OCI-LY7 (cell line): ENCODE results near the gene IL37. TPM values are rescaled to one million over a fixed set of nuclear protein-coding genes. Genes with fewer than 3 reads are reported as not detected.

Experiments
- BruUV-seq: library from RNA; stranded (reverse); fragments of 400-500 nt; replicated peaks from 2 replicates; lab custom pipeline; 2021; lab: Mats Ljungman, UMichigan
- CTCF ChIA-PET: fragments of 300-600 bp; sonication (Branson Sonifier 250); formaldehyde crosslinking; loops from one replicate; lab custom pipeline; 2022; ENCODE audit warnings: antibody characterized with exemption; ENCODE audit not compliant: unreplicated experiment; lab: Charles Lee
- POLR2A ChIA-PET: fragments of 300-600 bp; sonication (Branson Sonifier 250); formaldehyde crosslinking; loops from one replicate; lab custom pipeline; 2022; ENCODE audit warnings: antibody characterized with exemption; lab: Charles Lee
- DNase-seq: peaks from one replicate; pipeline ENCODE4 v3.0.0-alpha.2; 2015; ENCODE audit warnings: low spot score
- H2AFZ ChIP-seq: fragments of 200-600 bp; sonication (generic), shearing (Covaris generic); 2 replicates; pipeline ENCODE4 v1.6.1; 2014; ENCODE audit warnings: mild to moderate bottlenecking, antibody characterized with exemption, low read length, moderate library complexity
- H3K27ac ChIP-seq: fragments of 200-600 bp; sonication (generic); 2 replicates; pipeline ENCODE4 v1.5.1; 2014; ENCODE audit warnings: mixed run types, low read depth, mild to moderate bottlenecking, moderate library complexity, low read length, inconsistent platforms; ENCODE audit not compliant: poor library complexity, severe bottlenecking
- H3K36me3 ChIP-seq: fragments of 200-600 bp; sonication (generic); 2 replicates; pipeline ENCODE4 v1.6.1; 2014; ENCODE audit warnings: mild to moderate bottlenecking, antibody characterized with exemption, low read length, moderate library complexity, mixed read lengths; ENCODE audit not compliant: insufficient read depth
- H3K4me1 ChIP-seq: fragments of 200-600 bp; sonication (generic); 2 replicates; pipeline ENCODE4 v1.5.1; 2014; ENCODE audit warnings: mild to moderate bottlenecking, low read length; ENCODE audit not compliant: insufficient read depth, poor library complexity, severe bottlenecking
- H3K4me2 ChIP-seq: fragments of 200-600 bp; sonication (generic); 2 replicates; pipeline ENCODE4 v1.6.1; 2014; ENCODE audit warnings: mild to moderate bottlenecking, low read length
- H3K4me3 ChIP-seq: fragments of 200-600 bp; sonication (generic); 2 replicates; pipeline ENCODE4 v1.5.1; 2014; ENCODE audit warnings: mild to moderate bottlenecking, low read depth, low read length; ENCODE audit not compliant: poor library complexity, severe bottlenecking
- H3K79me2 ChIP-seq: fragments of 200-600 bp; sonication (generic); 2 replicates; pipeline ENCODE4 v1.6.1; 2016; ENCODE audit warnings: low read depth, mild to moderate bottlenecking, low read length, moderate library complexity, mixed read lengths; ENCODE audit not compliant: insufficient read depth
- H3K9me2 ChIP-seq: fragments of 200-600 bp; sonication (generic); 2 replicates; pipeline ENCODE4 v1.6.1; 2016; ENCODE audit warnings: mild to moderate bottlenecking, low read length, mixed read lengths; ENCODE audit not compliant: insufficient read depth
- H3K9me3 ChIP-seq: fragments of 200-600 bp; sonication (generic); 2 replicates; pipeline ENCODE4 v1.6.1; 2014; ENCODE audit warnings: mild to moderate bottlenecking, mixed run types, low read length, mixed read lengths
- H4K20me1 ChIP-seq: fragments of 200-600 bp; sonication (generic); 2 replicates; pipeline ENCODE4 v1.6.1; 2014; ENCODE audit warnings: mild to moderate bottlenecking, antibody characterized with exemption, low read length, moderate library complexity, mixed read lengths; ENCODE audit not compliant: insufficient read depth
- EZH2phosphoT487 ChIP-seq: fragments of 200-600 bp; sonication (generic); IDR thresholded peaks from 2 replicates; pipeline ENCODE4 v1.6.1; 2018; ENCODE audit warnings: low read depth, borderline replicate concordance, mild to moderate bottlenecking, mixed run types, antibody characterized with exemption, low read length, moderate library complexity, mixed read lengths
- intact Hi-C: fragments of 100-400 bp; cut with micrococcal nuclease; formaldehyde crosslinking; loops from one replicate; pipeline ENCODE4 v1.10.0; 2022; ENCODE audit not compliant: unreplicated experiment
- total RNA-seq, 2 experiments: library from RNA; depleted of rRNA in 1 of 2; stranded (reverse); fragments of >200 nt in 1 of 2; shearing (Covaris generic) in 1 of 2; gene quantifications; 2 replicates each; pipeline ENCODE4 v1.2.3, GENCODE V29; 2014 to 2022
- TF ChIP-seq, protein P1 (sequence below): fragments of 200-600 bp; sonication (generic); conservative IDR thresholded peaks from 2 replicates; pipeline ENCODE4 v1.5.1; 2014; ENCODE audit warnings: mild to moderate bottlenecking, antibody characterized with exemption, low read length, moderate library complexity, mixed read lengths

The IL37 gene
- total RNA-seq, 2 experiments from 2014 or later = not detected

GRCh38 chr2:112889976-112890375 is 21.0 kb upstream of the IL37 start:
- TF ChIP-seq EZH2phosphoT487 = no peak
- TF ChIP-seq, protein P1, sequence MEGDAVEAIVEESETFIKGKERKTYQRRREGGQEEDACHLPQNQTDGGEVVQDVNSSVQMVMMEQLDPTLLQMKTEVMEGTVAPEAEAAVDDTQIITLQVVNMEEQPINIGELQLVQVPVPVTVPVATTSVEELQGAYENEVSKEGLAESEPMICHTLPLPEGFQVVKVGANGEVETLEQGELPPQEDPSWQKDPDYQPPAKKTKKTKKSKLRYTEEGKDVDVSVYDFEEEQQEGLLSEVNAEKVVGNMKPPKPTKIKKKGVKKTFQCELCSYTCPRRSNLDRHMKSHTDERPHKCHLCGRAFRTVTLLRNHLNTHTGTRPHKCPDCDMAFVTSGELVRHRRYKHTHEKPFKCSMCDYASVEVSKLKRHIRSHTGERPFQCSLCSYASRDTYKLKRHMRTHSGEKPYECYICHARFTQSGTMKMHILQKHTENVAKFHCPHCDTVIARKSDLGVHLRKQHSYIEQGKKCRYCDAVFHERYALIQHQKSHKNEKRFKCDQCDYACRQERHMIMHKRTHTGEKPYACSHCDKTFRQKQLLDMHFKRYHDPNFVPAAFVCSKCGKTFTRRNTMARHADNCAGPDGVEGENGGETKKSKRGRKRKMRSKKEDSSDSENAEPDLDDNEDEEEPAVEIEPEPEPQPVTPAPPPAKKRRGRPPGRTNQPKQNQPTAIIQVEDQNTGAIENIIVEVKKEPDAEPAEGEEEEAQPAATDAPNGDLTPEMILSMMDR = no peak
- H2AFZ ChIP-seq = no peak overlapping the region
- intact Hi-C loops = no loop called here
- CTCF ChIA-PET = no interaction called here
- no peak for DNase-seq
- H3K36me3 ChIP-seq = no peaks in the 10 kb centered on the region
- H4K20me1 ChIP-seq = no peaks in the 10 kb centered on the region
- POLR2A ChIA-PET = interaction anchor here (1.2 kb wide), 1 partner anchor 9 kb away, joined by 3 read pairs; no protein-coding TSS in a partner anchor
- no peaks in the 10 kb centered on the region for H3K9me2 ChIP-seq
- BruUV-seq = no TSS peak
- H3K4me3 ChIP-seq = no peak overlapping the region
- H3K27ac ChIP-seq = no peak overlapping the region
- H3K9me3 ChIP-seq = no peaks in the 10 kb centered on the region
- H3K4me2 ChIP-seq = no peak overlapping the region
- H3K4me1 ChIP-seq = peaks cover 4% of the 10 kb centered on the region
- H3K79me2 ChIP-seq = no peaks in the 10 kb centered on the region

GRCh38 chr2:112891385-112891831 is 19.6 kb upstream of the IL37 start:
- no peak overlapping the region for H3K27ac ChIP-seq
- no peak for DNase-seq
- H2AFZ ChIP-seq = no peak overlapping the region
- no peak overlapping the region for H3K4me3 ChIP-seq
- CTCF ChIA-PET = no interaction called here
- no peak overlapping the region for H3K4me2 ChIP-seq
- POLR2A ChIA-PET = no interaction called here
- BruUV-seq = no TSS peak
- H3K36me3 ChIP-seq = no peaks in the 10 kb centered on the region
- no peaks in the 10 kb centered on the region for H4K20me1 ChIP-seq
- no peak for TF ChIP-seq EZH2phosphoT487
- TF ChIP-seq, protein P1 = no peak
- no peaks in the 10 kb centered on the region for H3K79me2 ChIP-seq
- no peaks in the 10 kb centered on the region for H3K9me3 ChIP-seq
- intact Hi-C loops = no loop called here
- peaks cover 4% of the 10 kb centered on the region for H3K4me1 ChIP-seq
- no peaks in the 10 kb centered on the region for H3K9me2 ChIP-seq

DNA sequence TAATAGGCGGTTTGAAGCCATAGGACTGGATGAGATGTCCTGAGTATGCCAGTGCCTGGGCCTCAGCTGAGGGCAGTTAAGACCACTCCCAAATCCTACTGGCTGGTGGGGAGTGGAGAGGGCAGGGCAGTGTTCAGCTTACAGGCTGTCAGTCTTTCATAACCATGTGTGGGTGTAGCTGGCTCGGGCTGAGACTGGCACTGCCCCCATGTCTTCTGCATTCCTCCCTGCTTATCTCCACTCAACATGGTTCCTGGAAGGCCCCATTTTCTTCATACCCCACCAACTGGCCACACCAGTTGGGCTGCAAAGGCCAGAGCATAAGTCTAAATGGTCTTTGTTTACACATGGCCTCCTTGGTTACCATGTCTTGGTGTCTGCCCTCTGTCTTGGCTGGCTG is 17.2 kb upstream of the IL37 start:
- TF ChIP-seq, protein P1 = no peak
- Histone ChIP-seq H3K79me2 (no peaks in the 10 kb centered on the region), H3K4me2 (no peak overlapping the region), H3K27ac (no peak overlapping the region), H3K4me1 (no peaks in the 10 kb centered on the region), H3K9me2 (no peaks in the 10 kb centered on the region), H3K9me3 (no peaks in the 10 kb centered on the region), H2AFZ (no peak overlapping the region), H3K4me3 (no peak overlapping the region), H4K20me1 (no peaks in the 10 kb centered on the region), H3K36me3 (no peaks in the 10 kb centered on the region)
- ChIA-PET POLR2A (interaction anchor here (0.8 to 1.3 kb wide), 2 partner anchors 8 to 55 kb away, joined by 3 to 5 read pairs; no protein-coding TSS in a partner anchor), CTCF (no interaction called here)
- no TSS peak for BruUV-seq
- DNase-seq = no peak
- intact Hi-C loops = no loop called here
